Activated gamma-delta T cell treated with anti-CD3 and anti-CD28 coated beads, Interleukin-2, amount 50 U/mL, for 16 hours (primary cell): ENCODE data around the gene AKAP6.
"Not testable (repeated sequence)": the region's sequence is repeated elsewhere in the genome, so short reads cannot be mapped to it uniquely, and the experiment has no call there.

ENCODE experiments used
- DNase-seq: peaks from one replicate; pipeline ENCODE4 v3.0.0-alpha.2; 2020; ENCODE audit warnings: low read depth

Gene AKAP6

DNA sequence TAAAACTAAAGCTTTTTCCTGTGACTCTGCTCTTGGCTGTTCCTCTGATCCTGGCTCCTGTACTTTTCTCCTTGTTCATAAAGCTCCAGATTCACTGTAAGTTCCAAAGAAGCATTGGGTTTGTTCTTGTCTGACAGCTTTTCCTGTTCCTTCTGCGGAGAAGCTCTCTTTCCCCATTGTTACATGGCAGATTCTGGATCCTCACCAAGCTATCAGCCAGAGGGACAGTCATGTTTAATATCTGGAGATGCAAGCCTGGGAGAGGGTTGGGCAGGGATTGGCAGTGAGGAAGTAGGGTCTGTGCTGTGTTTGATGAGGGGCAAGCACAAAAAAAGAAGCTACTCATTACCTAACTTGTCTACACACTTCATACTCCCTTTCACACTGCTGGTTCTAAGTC lies 107.9 kb downstream of the AKAP6 start:
- DNase-seq = no peak

- DNase-seq = no peak
Observed at GRCh38 chr14:32438517-32438916, 109.4 kb downstream of the AKAP6 start.

GRCh38 chr14:32443890-32444661 lies 115.0 kb downstream of the AKAP6 start:
- no peak for DNase-seq

DNA sequence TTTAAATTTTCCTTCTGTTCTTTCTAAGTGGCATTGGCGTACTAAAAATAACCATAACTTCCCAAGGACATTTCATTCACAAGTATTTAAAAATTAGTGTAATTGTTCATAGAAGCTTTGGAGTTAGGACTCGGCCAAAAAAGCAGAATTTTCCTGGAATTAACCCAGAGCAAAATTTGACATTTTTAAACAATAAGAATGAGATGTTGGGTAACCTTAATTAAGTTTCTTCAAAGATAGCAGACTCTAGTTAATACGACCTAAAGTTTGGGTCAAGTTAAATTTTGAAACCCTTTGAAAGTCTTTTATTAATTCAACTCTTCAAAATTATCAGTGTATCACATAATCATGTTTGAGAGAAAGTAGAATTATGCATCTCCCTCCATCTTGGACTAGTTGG lies 118.3 kb downstream of the AKAP6 start:
- no peak for DNase-seq

DNA sequence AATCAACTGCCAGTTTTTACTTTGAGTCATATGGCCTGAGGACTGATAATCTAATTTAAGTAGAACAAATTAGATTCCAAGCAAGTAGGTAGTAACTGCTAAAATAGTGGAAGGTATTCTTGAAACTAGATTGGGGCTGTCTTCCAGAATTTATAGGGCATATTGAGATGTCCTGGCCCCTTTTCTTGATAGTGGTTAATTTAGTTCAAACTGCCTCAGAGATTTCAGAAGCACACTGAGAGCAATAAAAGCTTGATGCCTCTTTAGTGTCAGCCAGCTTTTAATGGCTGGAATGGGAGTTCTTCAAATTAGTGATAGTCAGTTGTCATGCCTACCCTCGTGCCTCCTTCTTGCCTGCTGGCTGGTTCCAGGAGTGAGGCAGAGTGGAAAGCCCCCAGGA lies 120.5 kb downstream of the AKAP6 start:
- DNase-seq = no peak

- DNase-seq = no peak
Observed at GRCh38 chr14:32450919-32451675, 122.0 kb downstream of the AKAP6 start.

DNA sequence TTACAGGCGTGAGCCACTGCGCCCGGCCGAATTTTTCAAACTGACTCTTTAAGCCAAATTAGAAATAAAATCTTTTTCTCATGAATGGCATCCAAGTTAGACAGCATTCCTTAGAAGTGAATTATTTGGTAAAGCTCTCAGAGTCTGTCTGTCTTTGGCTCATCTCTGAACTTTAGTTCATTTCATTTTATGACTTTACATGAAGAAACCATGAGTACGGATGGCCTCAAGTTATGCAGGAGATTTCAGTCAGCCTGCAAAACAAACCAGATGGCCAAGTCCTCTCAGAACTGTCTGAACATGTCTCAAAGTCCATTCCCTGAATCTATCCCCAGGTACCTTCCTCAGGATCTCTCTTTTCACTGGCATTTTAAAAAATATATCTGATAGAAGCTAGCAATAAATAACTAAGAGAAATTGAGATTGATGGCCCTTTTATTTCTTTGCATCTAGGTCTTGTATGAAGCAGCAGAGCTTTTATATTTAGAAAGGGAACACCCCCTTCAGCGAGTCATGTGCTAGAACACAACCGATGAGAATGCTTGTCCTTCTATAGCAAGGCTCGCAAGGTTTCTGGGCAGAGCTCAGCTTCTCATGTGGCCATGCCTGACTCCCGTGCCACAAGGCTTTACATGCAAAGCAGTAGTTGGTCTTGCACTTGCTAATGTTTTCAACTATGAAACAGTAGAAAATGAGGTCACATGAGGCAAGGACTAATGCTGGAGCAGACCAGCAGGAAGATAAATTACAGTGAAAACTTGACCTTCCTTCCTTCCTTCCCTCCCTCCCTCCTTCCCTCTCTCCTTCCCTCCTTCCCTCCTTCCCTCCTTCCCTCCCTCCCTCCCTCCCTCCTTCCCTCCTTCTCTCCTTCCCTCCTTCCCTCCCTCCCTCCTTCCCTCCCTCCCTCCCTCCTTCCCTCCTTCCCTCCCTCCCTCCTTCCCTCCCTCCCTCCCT lies 125.0 kb downstream of the AKAP6 start:
- DNase-seq = no peak

DNA sequence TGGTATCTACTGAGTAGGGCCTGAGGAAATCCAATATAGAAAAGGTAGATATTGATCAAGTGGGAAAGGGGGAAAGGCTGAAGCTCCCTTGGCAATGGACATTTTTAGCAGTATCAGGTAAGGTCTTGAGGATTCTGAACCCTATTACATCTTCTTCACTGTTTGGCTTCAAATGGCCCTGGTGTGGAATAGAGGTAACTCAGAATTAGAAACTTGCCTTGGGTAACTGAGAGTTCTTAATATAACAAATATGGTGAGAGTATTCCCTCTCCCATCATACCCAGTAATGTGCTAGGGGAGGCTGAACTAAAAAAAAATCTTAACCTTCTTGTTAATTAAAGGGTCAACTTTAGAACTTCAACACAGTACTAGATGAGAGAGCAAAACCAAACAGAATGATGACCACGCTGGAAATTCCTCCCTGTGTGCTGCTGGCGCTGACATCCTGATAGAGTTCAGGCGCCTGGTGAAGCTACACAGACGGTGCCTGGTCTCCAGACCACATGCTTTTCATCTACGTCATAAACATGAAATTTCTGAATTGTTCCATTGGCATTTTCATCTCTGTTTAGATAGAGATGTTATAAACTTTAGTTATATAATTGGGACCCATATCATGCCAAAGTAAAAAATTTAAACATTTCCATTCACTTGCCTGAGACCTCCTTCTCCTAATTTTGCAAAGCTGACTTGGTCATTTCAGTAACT lies 128.3 kb downstream of the AKAP6 start:
- no peak for DNase-seq

- DNase-seq = no peak
Observed at GRCh38 chr14:32458720-32459119, 129.6 kb downstream of the AKAP6 start.

GRCh38 chr14:32460267-32460666 lies 131.2 kb downstream of the AKAP6 start:
- DNase-seq = no peak

DNA sequence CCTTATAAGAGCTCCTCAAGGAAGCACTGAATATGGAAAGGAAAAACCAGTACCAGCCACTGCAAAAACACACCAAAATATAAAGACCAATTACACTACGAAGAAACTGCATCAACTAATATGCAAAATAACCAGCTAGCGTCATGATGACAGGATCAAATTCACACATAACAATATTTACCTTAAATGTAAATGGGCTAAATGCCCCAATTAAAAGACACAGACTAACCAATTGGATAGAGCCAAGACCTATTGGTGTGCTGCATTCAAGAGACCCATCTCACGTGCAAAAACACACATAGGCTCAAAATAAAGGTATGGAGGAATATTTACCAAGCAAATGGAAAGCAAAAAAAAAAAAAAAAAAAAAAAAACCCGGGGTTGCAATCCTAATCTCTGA lies 133.5 kb downstream of the AKAP6 start:
- not testable (repeated sequence) for DNase-seq

GRCh38 chr14:32468955-32469354 lies 139.9 kb downstream of the AKAP6 start:
- DNase-seq = no peak

DNA sequence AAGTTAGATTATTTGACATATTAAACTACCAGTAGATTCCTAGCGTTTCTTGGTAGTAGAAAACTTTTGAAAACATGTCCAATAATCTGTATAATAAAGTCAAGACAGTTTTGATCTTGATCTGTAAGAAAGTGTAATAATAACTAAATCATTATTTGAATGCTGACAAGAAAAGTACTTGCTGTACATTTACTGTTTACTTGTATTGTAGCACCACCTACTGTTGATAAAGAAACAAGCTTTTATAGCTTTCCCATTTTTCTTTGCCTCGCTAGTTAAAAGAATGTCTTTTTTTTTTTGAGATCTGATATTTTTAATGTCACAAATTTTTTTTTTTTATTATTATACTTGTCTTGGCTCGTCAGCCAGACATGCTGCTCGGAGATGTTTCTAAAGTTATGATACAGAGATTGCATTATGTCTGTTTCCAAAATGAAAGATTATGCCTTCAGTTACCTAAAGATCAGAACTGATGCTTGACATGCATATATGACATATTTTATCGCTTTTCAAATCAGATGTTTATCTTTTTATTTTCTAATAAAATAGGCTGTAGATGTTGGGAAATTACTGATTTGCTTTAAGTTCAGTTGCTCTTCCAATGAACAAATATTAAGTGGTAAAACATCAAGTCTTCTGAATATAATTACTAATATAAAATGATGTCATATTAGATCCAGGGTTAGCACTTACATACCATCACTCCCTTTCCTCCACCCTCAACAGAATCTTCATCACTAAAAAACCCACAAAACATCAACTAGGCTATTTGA lies 140.5 kb downstream of the AKAP6 start:
- no peak for DNase-seq

DNA sequence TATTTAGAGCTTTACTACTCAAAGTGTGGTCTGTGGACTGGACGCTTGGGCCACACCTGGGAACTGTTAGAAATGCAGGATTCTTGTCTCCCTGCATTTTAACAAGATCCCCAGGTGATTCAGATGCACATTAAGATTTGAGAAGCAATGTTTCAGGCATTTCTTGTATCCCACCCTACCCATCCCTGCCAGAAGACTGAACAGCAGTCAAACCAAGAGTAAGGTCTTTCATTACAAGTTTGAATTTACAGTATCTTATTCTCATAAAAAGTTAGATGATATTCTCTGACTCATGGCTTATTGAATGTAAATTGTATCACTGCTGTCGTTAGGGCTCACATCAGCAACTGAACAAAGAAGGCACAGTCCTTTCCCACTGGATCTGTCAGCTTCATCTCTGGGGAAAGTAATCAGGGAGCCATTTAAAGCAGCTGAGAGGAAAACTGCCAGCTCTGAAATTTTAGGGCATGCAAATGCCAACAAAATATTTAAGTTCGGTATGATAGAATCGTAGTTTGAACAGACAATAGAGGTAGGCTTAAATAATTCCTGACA lies 141.1 kb downstream of the AKAP6 start:
- no peak for DNase-seq

- no peak for DNase-seq
Observed at GRCh38 chr14:32471181-32471580, 142.1 kb downstream of the AKAP6 start.

- no peak for DNase-seq
Observed at GRCh38 chr14:32472076-32472475, 143.0 kb downstream of the AKAP6 start.

DNA sequence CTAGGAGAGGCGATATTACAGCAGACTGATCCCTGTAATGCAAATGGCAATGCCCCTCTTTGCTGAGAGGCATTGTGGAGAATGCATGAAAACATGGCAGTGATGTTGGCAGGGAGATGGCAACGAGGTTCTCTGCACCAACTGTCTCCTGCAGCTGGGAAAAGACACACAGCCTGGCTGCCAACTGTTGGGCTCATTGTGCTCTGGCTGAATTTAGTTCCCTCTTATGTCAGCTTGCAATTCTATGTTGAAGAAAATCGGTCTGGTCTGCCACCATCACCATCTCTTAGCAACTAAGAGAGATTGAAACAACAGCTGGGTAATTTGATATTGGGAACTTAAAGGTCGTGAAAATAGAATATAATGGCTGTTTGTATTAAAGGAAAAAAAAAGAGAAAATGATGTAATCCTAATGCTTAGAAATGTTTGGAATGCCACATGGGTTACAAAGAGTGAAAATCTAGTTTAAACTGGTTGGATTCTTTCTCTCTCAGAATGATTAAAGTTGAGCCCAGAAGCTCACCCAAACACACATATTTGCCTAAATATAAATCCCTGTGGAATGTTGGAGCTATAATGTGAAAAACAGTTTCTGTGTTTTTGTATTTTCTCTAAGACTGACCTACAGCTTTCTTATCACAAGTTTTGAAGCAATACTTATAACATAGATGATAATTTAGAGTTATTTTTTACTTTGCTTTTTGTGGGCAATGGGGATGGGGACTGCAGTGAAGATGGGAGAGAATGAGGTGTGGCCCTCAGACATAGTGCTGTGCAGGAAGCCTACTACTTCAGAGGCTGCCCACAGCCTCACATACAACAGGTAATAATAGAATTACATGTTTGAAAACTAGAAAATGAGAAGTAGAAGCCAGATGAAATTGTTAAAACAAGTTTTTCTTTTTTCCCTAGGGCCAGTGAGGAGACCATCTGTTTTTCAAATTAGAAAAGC lies 143.7 kb downstream of the AKAP6 start:
- DNase-seq = no peak

DNA sequence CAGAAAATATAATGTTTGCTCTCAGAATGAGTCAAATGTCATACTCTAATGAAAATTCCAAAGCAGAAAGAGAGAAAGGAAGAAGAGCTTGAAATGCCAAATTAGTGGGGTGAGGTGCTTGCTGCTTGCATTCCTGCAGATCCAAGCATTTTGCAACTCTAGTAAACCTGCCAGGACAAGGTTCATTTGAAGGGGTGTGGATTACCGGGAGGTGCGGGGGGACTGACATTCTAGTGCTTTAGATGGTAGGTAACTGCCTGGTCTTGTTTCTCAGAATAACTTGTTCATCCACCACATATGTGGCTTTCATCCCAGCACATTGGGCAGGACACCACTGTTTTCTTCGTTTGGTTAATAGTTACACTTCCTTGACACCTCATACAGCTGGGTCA lies 144.4 kb downstream of the AKAP6 start:
- DNase-seq = no peak

DNA sequence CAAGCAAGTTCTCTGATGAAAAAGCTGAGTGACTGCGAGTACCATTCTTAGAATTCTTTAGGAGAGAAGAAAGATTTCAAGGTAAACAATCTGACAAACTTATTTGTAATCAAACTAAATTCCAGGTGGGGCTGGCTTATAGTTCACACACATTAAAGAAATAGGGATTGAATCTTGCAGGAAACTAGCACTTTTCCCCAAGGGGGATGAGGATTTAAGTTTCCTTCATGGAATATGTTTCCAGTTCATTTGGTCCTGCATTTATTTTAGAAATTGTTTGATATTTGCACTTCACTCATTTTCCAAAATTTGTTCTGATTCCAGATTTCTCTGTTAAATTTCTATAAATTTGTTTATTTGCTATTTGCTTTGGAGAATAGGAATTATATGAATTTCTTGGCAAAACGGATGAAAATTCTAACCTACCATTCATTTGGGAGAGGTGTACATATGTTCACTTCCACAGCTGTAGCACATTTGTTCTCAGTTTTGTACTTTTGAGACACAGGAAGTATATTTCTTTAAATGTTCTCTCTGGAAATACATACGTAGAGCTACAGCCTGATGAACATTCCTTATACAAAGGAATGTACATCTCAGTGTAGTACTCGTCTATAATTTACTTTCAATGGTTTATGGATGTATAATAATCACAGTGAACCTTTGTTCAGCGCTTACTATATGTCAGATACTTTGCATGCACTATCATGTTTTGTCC lies 145.5 kb downstream of the AKAP6 start:
- no peak for DNase-seq
